ENCODE data around the gene MPZL3. TPM values are rescaled to one million over a fixed set of nuclear protein-coding genes. Genes with fewer than 3 reads are reported as not detected.

The MPZL3 gene
- polyA plus RNA-seq, 1 of the 3 experiments (the other 2 are of a cell fraction), result 0.38 TPM

DNA sequence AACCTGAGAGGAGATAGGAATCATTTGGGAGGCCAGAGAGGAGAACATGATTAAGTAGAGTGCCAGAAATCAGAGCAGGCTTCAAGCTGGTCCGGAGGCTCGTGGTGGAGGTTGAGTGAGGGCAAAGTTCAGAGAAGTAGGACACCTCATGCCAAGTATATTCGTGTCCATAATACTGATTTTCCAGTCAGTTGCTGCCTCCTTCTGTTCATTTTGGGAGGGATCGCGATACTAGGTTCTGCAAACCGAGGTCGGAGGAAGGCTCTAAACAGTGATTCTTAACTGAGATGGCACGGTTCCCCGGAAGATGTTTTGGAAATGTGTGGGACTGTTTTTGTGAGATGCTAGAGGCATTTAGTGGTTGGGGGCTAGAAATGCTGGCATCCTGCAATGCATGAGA lies 38.8 kb upstream of the MPZL3 start:
- no peak overlapping the region for H3K27ac ChIP-seq (ENCODE audit: low read depth in 2 of 2, low read length in 1 of 2)
- WGBS (ENCODE audit: low lambda C conversion rate), result 30% methylated on average over 9 of the region's 9 CpGs
- H3K9me3 ChIP-seq, result 0 out of 2 replicates have a peak, but pooled peaks cover 4% of the 10 kb centered on the region
- no peak overlapping the region for H3K4me3 ChIP-seq (ENCODE audit: low read depth in 2 of 2, low read length in 1 of 2)
- no peaks in the 10 kb centered on the region; the same call in 1 of the 2 replicates for H3K27me3 ChIP-seq (ENCODE audit: insufficient read depth)
- no peak overlapping the region for H2AFZ ChIP-seq (ENCODE audit: low read depth)
- TF ChIP-seq NRF1 (IDR thresholded peaks at IDR 0.05; ENCODE audit: low read depth, low read length), result no peak
- no peak for TF ChIP-seq MEF2A (IDR thresholded peaks at IDR 0.05; ENCODE audit: borderline replicate concordance, low read depth)
- TF ChIP-seq FOXJ3 (CRISPR knock-in tag; IDR thresholded peaks at IDR 0.05), result no peak
- TF ChIP-seq SIN3A (IDR thresholded peaks at IDR 0.05; ENCODE audit: borderline replicate concordance, low read depth, low read length), result no peak
- TF ChIP-seq TEAD4 (IDR thresholded peaks at IDR 0.05; ENCODE audit: borderline replicate concordance, insufficient read depth), result no peak
- no peak for TF ChIP-seq JUND (IDR thresholded peaks at IDR 0.05)
- peak; percentile 20; the same call in 1 of the 2 replicates for TF ChIP-seq SMC3 (IDR thresholded peaks at IDR 0.05; ENCODE audit: low read depth, low read length)
- TF ChIP-seq, protein P1, sequence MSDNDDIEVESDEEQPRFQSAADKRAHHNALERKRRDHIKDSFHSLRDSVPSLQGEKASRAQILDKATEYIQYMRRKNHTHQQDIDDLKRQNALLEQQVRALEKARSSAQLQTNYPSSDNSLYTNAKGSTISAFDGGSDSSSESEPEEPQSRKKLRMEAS (IDR thresholded peaks at IDR 0.05; ENCODE audit: low read depth), result no peak
- TF ChIP-seq GABPA (IDR thresholded peaks at IDR 0.05; ENCODE audit: low read depth), result no peak
- TF ChIP-seq, protein P2, sequence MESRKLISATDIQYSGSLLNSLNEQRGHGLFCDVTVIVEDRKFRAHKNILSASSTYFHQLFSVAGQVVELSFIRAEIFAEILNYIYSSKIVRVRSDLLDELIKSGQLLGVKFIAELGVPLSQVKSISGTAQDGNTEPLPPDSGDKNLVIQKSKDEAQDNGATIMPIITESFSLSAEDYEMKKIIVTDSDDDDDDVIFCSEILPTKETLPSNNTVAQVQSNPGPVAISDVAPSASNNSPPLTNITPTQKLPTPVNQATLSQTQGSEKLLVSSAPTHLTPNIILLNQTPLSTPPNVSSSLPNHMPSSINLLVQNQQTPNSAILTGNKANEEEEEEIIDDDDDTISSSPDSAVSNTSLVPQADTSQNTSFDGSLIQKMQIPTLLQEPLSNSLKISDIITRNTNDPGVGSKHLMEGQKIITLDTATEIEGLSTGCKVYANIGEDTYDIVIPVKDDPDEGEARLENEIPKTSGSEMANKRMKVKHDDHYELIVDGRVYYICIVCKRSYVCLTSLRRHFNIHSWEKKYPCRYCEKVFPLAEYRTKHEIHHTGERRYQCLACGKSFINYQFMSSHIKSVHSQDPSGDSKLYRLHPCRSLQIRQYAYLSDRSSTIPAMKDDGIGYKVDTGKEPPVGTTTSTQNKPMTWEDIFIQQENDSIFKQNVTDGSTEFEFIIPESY (IDR thresholded peaks at IDR 0.05; ENCODE audit: borderline replicate concordance, low read depth), result no peak
- no peak for TF ChIP-seq NFIC (IDR thresholded peaks at IDR 0.05; ENCODE audit: borderline replicate concordance)
- no peak for TF ChIP-seq EP300 (IDR thresholded peaks at IDR 0.05; ENCODE audit: borderline replicate concordance in 1 of 2, low read depth in 1 of 2, low read length in 1 of 2)
- no peak for TF ChIP-seq MXI1 (IDR thresholded peaks at IDR 0.05; ENCODE audit: low read depth, low read length)
- TF ChIP-seq, protein P3, sequence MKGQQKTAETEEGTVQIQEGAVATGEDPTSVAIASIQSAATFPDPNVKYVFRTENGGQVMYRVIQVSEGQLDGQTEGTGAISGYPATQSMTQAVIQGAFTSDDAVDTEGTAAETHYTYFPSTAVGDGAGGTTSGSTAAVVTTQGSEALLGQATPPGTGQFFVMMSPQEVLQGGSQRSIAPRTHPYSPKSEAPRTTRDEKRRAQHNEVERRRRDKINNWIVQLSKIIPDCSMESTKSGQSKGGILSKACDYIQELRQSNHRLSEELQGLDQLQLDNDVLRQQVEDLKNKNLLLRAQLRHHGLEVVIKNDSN (IDR thresholded peaks at IDR 0.05; ENCODE audit: borderline replicate concordance, low read depth), result no peak
- no peak for TF ChIP-seq CHD2 (IDR thresholded peaks at IDR 0.05; ENCODE audit: low read length, partially characterized antibody)
- TF ChIP-seq GATA2 (CRISPR knock-in tag; IDR thresholded peaks at IDR 0.05), result no peak
- no peak for TF ChIP-seq FOXM1 (IDR thresholded peaks at IDR 0.05; ENCODE audit: low read depth)
- no peak for TF ChIP-seq POLR2AphosphoS5 (IDR thresholded peaks at IDR 0.05; ENCODE audit: low read depth, low read length)
- TF ChIP-seq RAD21 (IDR thresholded peaks at IDR 0.05; ENCODE audit: low read length), result peak; percentile 40
- TF ChIP-seq, protein P4, sequence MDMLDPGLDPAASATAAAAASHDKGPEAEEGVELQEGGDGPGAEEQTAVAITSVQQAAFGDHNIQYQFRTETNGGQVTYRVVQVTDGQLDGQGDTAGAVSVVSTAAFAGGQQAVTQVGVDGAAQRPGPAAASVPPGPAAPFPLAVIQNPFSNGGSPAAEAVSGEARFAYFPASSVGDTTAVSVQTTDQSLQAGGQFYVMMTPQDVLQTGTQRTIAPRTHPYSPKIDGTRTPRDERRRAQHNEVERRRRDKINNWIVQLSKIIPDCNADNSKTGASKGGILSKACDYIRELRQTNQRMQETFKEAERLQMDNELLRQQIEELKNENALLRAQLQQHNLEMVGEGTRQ (IDR thresholded peaks at IDR 0.05; ENCODE audit: borderline replicate concordance, low read depth, low read length), result no peak
- TF ChIP-seq, protein P5, sequence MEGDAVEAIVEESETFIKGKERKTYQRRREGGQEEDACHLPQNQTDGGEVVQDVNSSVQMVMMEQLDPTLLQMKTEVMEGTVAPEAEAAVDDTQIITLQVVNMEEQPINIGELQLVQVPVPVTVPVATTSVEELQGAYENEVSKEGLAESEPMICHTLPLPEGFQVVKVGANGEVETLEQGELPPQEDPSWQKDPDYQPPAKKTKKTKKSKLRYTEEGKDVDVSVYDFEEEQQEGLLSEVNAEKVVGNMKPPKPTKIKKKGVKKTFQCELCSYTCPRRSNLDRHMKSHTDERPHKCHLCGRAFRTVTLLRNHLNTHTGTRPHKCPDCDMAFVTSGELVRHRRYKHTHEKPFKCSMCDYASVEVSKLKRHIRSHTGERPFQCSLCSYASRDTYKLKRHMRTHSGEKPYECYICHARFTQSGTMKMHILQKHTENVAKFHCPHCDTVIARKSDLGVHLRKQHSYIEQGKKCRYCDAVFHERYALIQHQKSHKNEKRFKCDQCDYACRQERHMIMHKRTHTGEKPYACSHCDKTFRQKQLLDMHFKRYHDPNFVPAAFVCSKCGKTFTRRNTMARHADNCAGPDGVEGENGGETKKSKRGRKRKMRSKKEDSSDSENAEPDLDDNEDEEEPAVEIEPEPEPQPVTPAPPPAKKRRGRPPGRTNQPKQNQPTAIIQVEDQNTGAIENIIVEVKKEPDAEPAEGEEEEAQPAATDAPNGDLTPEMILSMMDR (IDR thresholded peaks at IDR 0.05), result peak; percentile 41
- H3K79me2 ChIP-seq (ENCODE audit: insufficient read depth), result no peaks in the 10 kb centered on the region
- no peaks in the 10 kb centered on the region for H3K36me3 ChIP-seq (replicated peaks in 1 of 2; ENCODE audit: control insufficient read depth in 1 of 2, insufficient read depth in 2 of 2, low read length in 1 of 2)
- 0 out of 2 replicates have a peak, but pooled peaks cover 2% of the 10 kb centered on the region for H3K9me2 ChIP-seq
- no peaks in the 10 kb centered on the region for H4K20me1 ChIP-seq (ENCODE audit: insufficient read depth)
- no peak overlapping the region for H3K9ac ChIP-seq
- H3K4me1 ChIP-seq (ENCODE audit: control insufficient read depth in 1 of 2, insufficient read depth in 2 of 2, low read depth in 1 of 2, low read length in 1 of 2), result no peaks in the 10 kb centered on the region
- H3K4me2 ChIP-seq, result no peak overlapping the region
- no peaks in the 10 kb centered on the region for H3F3A ChIP-seq (replicated peaks; ENCODE audit: insufficient read depth)
- POLR2A ChIA-PET, result no interaction called here
- CTCF ChIA-PET, result interaction anchor here (1.4 kb wide), 1 partner anchor 93 kb away, joined by 3 read pairs; no protein-coding TSS in a partner anchor
- DNase-seq, result no peak

Data from SK-N-SH (cell line).